K562 (cell line): Measurements from ENCODE around the gene ELP5. TPM values are rescaled to one million over a fixed set of nuclear protein-coding genes. Genes with fewer than 3 reads are reported as not detected.

Experiments
- ATAC-seq: fragments of 200-7000 bp; cut with Tn5 transposase; 3 replicates; pipeline ENCODE4 v1.9.1; 2020; ENCODE audit warnings: moderate library complexity
- BruUV-seq: library from RNA; stranded (reverse); fragments of 400-500 nt; replicated peaks from 2 replicates; lab custom pipeline; 2021; lab: Mats Ljungman, UMichigan
- CTCF ChIA-PET: fragments of 300-600 bp; formaldehyde crosslinking; extraction: SDS; loops from one replicate; lab custom pipeline; 2021; ENCODE audit warnings: low intra/inter-chr PET ratio; lab: Yijun Ruan, JAX
- POLR2A ChIA-PET: fragments of 300-600, 350-650 bp; sonication (Branson Sonifier 250); formaldehyde crosslinking; extraction: SDS; loops from one replicate; lab custom pipeline; 2021; ENCODE audit warnings: antibody characterized with exemption, inconsistent platforms; lab: Yijun Ruan, JAX
- DNase-seq, 4 experiments: peaks; one replicate each; pipeline versions ENCODE4 v3.0.0 to v3.0.0-alpha.2; 2011 to 2018; ENCODE audit warnings: low spot score in 3 of 4, mixed read lengths in 3 of 4; ENCODE audit errors: extremely low read depth in 1 of 4
- FAIRE-seq: peaks from 2 replicates; lab custom pipeline; 2011; peaks lifted over from hg19 to GRCh38; lab: Jason Lieb, UNC
- H2AFZ ChIP-seq: 2 replicates; pipeline ENCODE4 v1.6.0; 2011; ENCODE audit warnings: low read depth, low read length, control low read depth, inconsistent platforms
- H3K27ac ChIP-seq: fragments of 200-600 bp; 3 replicates; pipeline ENCODE4 v1.8.0; 2011; ENCODE audit warnings: low read depth, mild to moderate bottlenecking, control low read depth, inconsistent platforms, low read length, moderate library complexity, mixed read lengths; ENCODE audit errors: extremely low read depth
- H3K27me3 ChIP-seq, 2 experiments: fragments of 300-600 bp in 1 of 2; 2 replicates in 1 of 2; 3 replicates in 1 of 2; pipeline versions ENCODE4 v1.6.0 to v1.8.0; 2011; ENCODE audit warnings: inconsistent platforms in 2 of 2, low read length in 2 of 2, mild to moderate bottlenecking in 1 of 2, mixed read lengths in 1 of 2, moderate library complexity in 1 of 2; ENCODE audit not compliant: control insufficient read depth in 2 of 2, insufficient read depth in 2 of 2
- H3K36me3 ChIP-seq: fragments of 300-600 bp; 3 replicates; pipeline ENCODE4 v1.8.0; 2011; ENCODE audit warnings: mild to moderate bottlenecking, low read length, inconsistent platforms; ENCODE audit not compliant: control insufficient read depth, insufficient read depth
- H3K4me1 ChIP-seq, 2 experiments: fragments of 200-600 bp in 1 of 2; replicated peaks in 1 of 2; 2 replicates in 1 of 2; 3 replicates in 1 of 2; pipeline versions ENCODE4 v1.5.1 to v1.8.0; 2011; ENCODE audit warnings: inconsistent platforms in 2 of 2, low read length in 2 of 2, mild to moderate bottlenecking in 1 of 2, mixed read lengths in 1 of 2, moderate library complexity in 1 of 2; ENCODE audit not compliant: control insufficient read depth in 2 of 2, insufficient read depth in 2 of 2
- H3K4me2 ChIP-seq: 2 replicates; pipeline ENCODE4 v1.6.1; 2011; ENCODE audit warnings: low read length, control low read depth, inconsistent platforms, mixed read lengths; ENCODE audit not compliant: insufficient read depth
- H3K4me3 ChIP-seq: fragments of 200-600 bp; sonication (generic), shearing (Covaris generic); 2 replicates; pipeline ENCODE4 v1.5.1; 2016; ENCODE audit warnings: control low read depth, inconsistent platforms
- H3K79me2 ChIP-seq: fragments of 200-600 bp; 3 replicates; pipeline ENCODE4 v1.8.0; 2011; ENCODE audit warnings: low read length, inconsistent platforms; ENCODE audit not compliant: control insufficient read depth, insufficient read depth
- H3K9ac ChIP-seq, 2 experiments: 2 replicates each; pipeline versions ENCODE4 v1.6.0 to v1.6.1; 2011; ENCODE audit warnings: low read depth in 2 of 2, low read length in 2 of 2, control low read depth in 1 of 2, inconsistent platforms in 1 of 2, mild to moderate bottlenecking in 1 of 2, mixed read lengths in 1 of 2; ENCODE audit not compliant: insufficient read depth in 1 of 2
- H3K9me1 ChIP-seq: one replicate; pipeline ENCODE4 v1.6.0; 2011; ENCODE audit warnings: inconsistent platforms, mild to moderate bottlenecking, low read length, moderate library complexity; ENCODE audit not compliant: control insufficient read depth, insufficient read depth
- H3K9me3 ChIP-seq: replicated peaks from 2 replicates; pipeline ENCODE4 v1.5.1; 2011; ENCODE audit warnings: low read depth, low read length, inconsistent platforms; ENCODE audit not compliant: control insufficient read depth, insufficient read depth
- H4K20me1 ChIP-seq: replicated peaks from 2 replicates; pipeline ENCODE4 v1.6.1; 2011; ENCODE audit warnings: low read length, inconsistent platforms, mixed read lengths; ENCODE audit not compliant: control insufficient read depth, insufficient read depth
- THAP7 ChIP-seq: fragments of 250-450 bp; sonication (Bioruptor Pico); IDR thresholded peaks from 2 replicates; pipeline ENCODE4 v1.5.0; 2021
- USF2 ChIP-seq: sonication (generic); formaldehyde crosslinking; IDR thresholded peaks from 2 replicates; pipeline ENCODE4 v1.5.0; 2020; ENCODE audit warnings: missing genetic modification reagents
- WGBS: fragments of 100-300 bp; shearing (Covaris generic); methylation state at CpG from one replicate; pipeline ENCODE4 v1.1.6; 2016; ENCODE audit warnings: low coverage, mixed read lengths; ENCODE audit not compliant: insufficient coverage; ENCODE audit errors: missing lambda C conversion rate; 5-methylcytosine and 5-hydroxymethylcytosine counted together
- in situ Hi-C: fragments of 300-500 bp; cut with MboI; formaldehyde crosslinking; loops from 4 replicates; pipeline ENCODE4 v1.15.0; 2018; ENCODE audit warnings: inconsistent platforms, mixed read lengths
- intact Hi-C: fragments of 100-400 bp; cut with micrococcal nuclease; formaldehyde crosslinking; loops from 2 replicates; pipeline ENCODE4 v1.14.2; 2022
- polyA plus RNA-seq, 8 experiments: library from polyadenylated mRNA; depleted of rRNA in 4 of 8; stranded (reverse) in 5 of 8; unstranded in 3 of 8; fragments of >200 nt; fragmentation: Nextera tagmentation in 2 of 8; fragmentation: Illumina TruSeq in 1 of 8; extraction: Ambion mirVana in 2 of 8; extraction: Trizol in 1 of 8; gene quantifications; 2 replicates each; pipeline versions ENCODE4 v1.2.1 to v1.2.3, GENCODE V29; 2011 to 2014; ENCODE audit warnings: inconsistent platforms in 1 of 8, missing spikeins in 1 of 8
- total RNA-seq, 7 experiments: library from RNA; depleted of rRNA in 6 of 7; stranded (reverse); fragments of >200 nt in 6 of 7; fragmentation: Illumina TruSeq in 2 of 7; extraction: Trizol in 2 of 7; gene quantifications; 2 replicates each; pipeline versions ENCODE4 v1.2.1 to v1.2.3, GENCODE V29; 2011 to 2021; ENCODE audit warnings: low replicate concordance in 1 of 7

The ELP5 gene
- total and polyA plus RNA-seq, 9 of the 15 experiments (the other 6 are each of a cell fraction or from before 2014, with no cell fraction given): 25.7 to 77.9 (median 52.9) TPM

- no CpG with 5 or more reads among the region's 57 CpGs for WGBS
- in situ Hi-C loops: no loop called here
- peak within 1 kb of the TSS; percentile 6; the same call in 1 of the 2 replicates for H3K4me2 ChIP-seq
- no peaks in the 10 kb centered on the region for H3K36me3 ChIP-seq
- no peaks in the 10 kb centered on the region for H3K9me3 ChIP-seq
- ChIA-PET POLR2A (no interaction called here), CTCF (interaction anchor here (2.5 kb wide), 1 partner anchor 14 kb away, joined by 19 read pairs; the partner anchor contains the start of gene SLC2A4)
- ATAC-seq (no peak), DNase-seq (peak in 3 of 4 experiments; percentile 35 to 62 (median 42)), FAIRE-seq (no peak)
- H3K4me3 ChIP-seq: no peak within 1 kb of the TSS
- H3K9ac ChIP-seq: peak within 1 kb of the TSS in 1 of 2 experiments; percentile 74; a peak in 2 of 4 replicates
- H3K4me1 ChIP-seq: peaks cover 17 to 47% of the 10 kb centered on the region in 2 experiments
- no peak for TF ChIP-seq THAP7 (CRISPR knock-in tag)
- peak; percentile 39; the same call in 1 of the 2 replicates for TF ChIP-seq USF2
- no peaks in the 10 kb centered on the region for H4K20me1 ChIP-seq
- H3K9me1 ChIP-seq: no peaks in the 10 kb centered on the region
- H3K27me3 ChIP-seq: no peaks in the 10 kb centered on the region
- no peak within 1 kb of the TSS for H2AFZ ChIP-seq
- no peak within 1 kb of the TSS for H3K27ac ChIP-seq
- no TSS peak for BruUV-seq
- no peaks in the 10 kb centered on the region for H3K79me2 ChIP-seq
- intact Hi-C loops: loop anchor here (5.0 kb wide), 1 partner anchor 242 kb away; no protein-coding TSS in a partner anchor
Measured at GRCh38 chr17:7294614-7295153, 42.7 kb downstream of the ELP5 start, which contains the start of gene YBX2. Gene YBX2 (minus strand): TSS chr17:7294639. CDS start chr17:7294500, 139 bp downstream.
